H9 (cell line): ENCODE measurements around the gene RAB26. TPM values are rescaled to one million over a fixed set of nuclear protein-coding genes. Genes with fewer than 3 reads are reported as not detected.

Experiments used
- DNase-seq: peaks from one replicate; pipeline ENCODE4 v3.0.0-alpha.2; 2017
- H2AFZ ChIP-seq: one replicate; pipeline ENCODE4 v1.6.1; 2013; ENCODE audit warnings: mild to moderate bottlenecking, low read length, control low read depth, moderate library complexity
- H2AK5ac ChIP-seq: 2 replicates; pipeline ENCODE4 v1.6.1; 2013; ENCODE audit warnings: low read length, control low read depth, mixed read lengths; ENCODE audit not compliant: insufficient read length
- H2BK120ac ChIP-seq: one replicate; pipeline ENCODE4 v1.6.1; 2013; ENCODE audit warnings: low read depth, mild to moderate bottlenecking, low read length, control low read depth, inconsistent platforms; ENCODE audit not compliant: poor library complexity, severe bottlenecking
- H2BK12ac ChIP-seq: 2 replicates; pipeline ENCODE4 v1.6.1; 2013; ENCODE audit warnings: low read length, control low read depth, mixed read lengths, low read depth; ENCODE audit not compliant: insufficient read length
- H2BK15ac ChIP-seq: 2 replicates; pipeline ENCODE4 v1.6.1; 2013; ENCODE audit warnings: low read depth, low read length, control low read depth
- H2BK20ac ChIP-seq: one replicate; pipeline ENCODE4 v1.6.1; 2013; ENCODE audit warnings: low read depth, mild to moderate bottlenecking, low read length, control low read depth, inconsistent platforms; ENCODE audit not compliant: poor library complexity, severe bottlenecking
- H2BK5ac ChIP-seq: 2 replicates; pipeline ENCODE4 v1.6.1; 2013; ENCODE audit warnings: low read length, control low read depth, mixed read lengths; ENCODE audit not compliant: insufficient read length
- H3K14ac ChIP-seq: 2 replicates; pipeline ENCODE4 v1.6.1; 2013; ENCODE audit warnings: low read length, control low read depth; ENCODE audit not compliant: insufficient read depth
- H3K18ac ChIP-seq: 2 replicates; pipeline ENCODE4 v1.6.1; 2013; ENCODE audit warnings: low read depth, mild to moderate bottlenecking, mixed read lengths, low read length, control low read depth; ENCODE audit not compliant: insufficient read length
- H3K23ac ChIP-seq: 2 replicates; pipeline ENCODE4 v1.6.1; 2013; ENCODE audit warnings: low read length, control low read depth, mixed read lengths, low read depth; ENCODE audit not compliant: insufficient read length
- H3K23me2 ChIP-seq: 2 replicates; pipeline ENCODE4 v1.6.1; 2013; ENCODE audit warnings: low read depth, mild to moderate bottlenecking, mixed read lengths, low read length, control low read depth; ENCODE audit not compliant: insufficient read length, poor library complexity, severe bottlenecking
- H3K27ac ChIP-seq: 2 replicates; pipeline ENCODE4 v1.5.1; 2013; ENCODE audit warnings: low read length, control low read depth, mixed read lengths, low read depth; ENCODE audit not compliant: insufficient read length
- H3K27me3 ChIP-seq: 2 replicates; pipeline ENCODE4 v1.6.1; 2013; ENCODE audit warnings: low read length, control low read depth, inconsistent platforms; ENCODE audit not compliant: insufficient read depth
- H3K4ac ChIP-seq: 2 replicates; pipeline ENCODE4 v1.6.1; 2013; ENCODE audit warnings: low read depth, mild to moderate bottlenecking, control low read depth, inconsistent platforms, low read length, moderate library complexity
- H3K4me1 ChIP-seq: 2 replicates; pipeline ENCODE4 v1.6.1; 2013; ENCODE audit warnings: low read length, control low read depth, inconsistent platforms; ENCODE audit not compliant: insufficient read depth
- H3K4me2 ChIP-seq: 2 replicates; pipeline ENCODE4 v1.6.1; 2013; ENCODE audit warnings: low read length, control low read depth, mixed read lengths; ENCODE audit not compliant: insufficient read length, insufficient read depth
- H3K56ac ChIP-seq: 2 replicates; pipeline ENCODE4 v1.6.1; 2013; ENCODE audit warnings: low read depth, mild to moderate bottlenecking, mixed read lengths, low read length, control low read depth; ENCODE audit not compliant: insufficient read length
- H3K79me1 ChIP-seq: 2 replicates; pipeline ENCODE4 v1.6.1; 2013; ENCODE audit warnings: low read depth, mild to moderate bottlenecking, moderate library complexity, low read length, control low read depth, inconsistent platforms; ENCODE audit not compliant: insufficient read depth, poor library complexity, severe bottlenecking
- H3K79me2 ChIP-seq: 2 replicates; pipeline ENCODE4 v1.6.1; 2013; ENCODE audit warnings: low read length, control low read depth, inconsistent platforms; ENCODE audit not compliant: insufficient read depth
- H3K9ac ChIP-seq: 2 replicates; pipeline ENCODE4 v1.6.1; 2013; ENCODE audit warnings: low read length, control low read depth, mixed read lengths; ENCODE audit not compliant: insufficient read length; ENCODE audit errors: extremely low read depth
- H3K9me3 ChIP-seq: one replicate; pipeline ENCODE4 v1.6.1; 2013; ENCODE audit warnings: low read depth, low read length, inconsistent platforms; ENCODE audit not compliant: control insufficient read depth
- H3T11ph ChIP-seq: one replicate; pipeline ENCODE4 v1.6.1; 2013; ENCODE audit warnings: mild to moderate bottlenecking, low read length, control low read depth, inconsistent platforms
- H4K20me1 ChIP-seq: one replicate; pipeline ENCODE4 v1.6.1; 2013; ENCODE audit not compliant: control insufficient read depth, insufficient read length, insufficient read depth
- H4K5ac ChIP-seq: 2 replicates; pipeline ENCODE4 v1.6.1; 2013; ENCODE audit warnings: low read depth, mild to moderate bottlenecking, mixed read lengths, low read length, control low read depth; ENCODE audit not compliant: insufficient read length
- H4K8ac ChIP-seq: replicated peaks from 2 replicates; pipeline ENCODE4 v1.6.1; 2013; ENCODE audit warnings: low read length, control low read depth, mixed read lengths, low read depth; ENCODE audit not compliant: insufficient read length
- H4K91ac ChIP-seq: 2 replicates; pipeline ENCODE4 v1.6.1; 2013; ENCODE audit warnings: low read depth, mild to moderate bottlenecking, moderate library complexity, mixed read lengths, low read length, control low read depth; ENCODE audit not compliant: insufficient read length
- H3K27ac Mint-ChIP-seq, 3 experiments: 2 replicates in 2 of 3; 3 replicates in 1 of 3; pipeline ENCODE4 v1.8.0; 2020 to 2021; ENCODE audit warnings: mixed read lengths in 3 of 3, mild to moderate bottlenecking in 1 of 3, moderate library complexity in 1 of 3
- H3K27me3 Mint-ChIP-seq: 2 replicates; pipeline ENCODE4 v1.8.0; 2021; ENCODE audit warnings: low read depth, mild to moderate bottlenecking, moderate library complexity, mixed read lengths
- H3K36me3 Mint-ChIP-seq, 3 experiments: 2 replicates in 2 of 3; 3 replicates in 1 of 3; pipeline ENCODE4 v1.8.0; 2020 to 2021; ENCODE audit warnings: low read depth in 3 of 3, mixed read lengths in 3 of 3; ENCODE audit not compliant: insufficient read depth in 1 of 3
- H3K4me1 Mint-ChIP-seq, 2 experiments: 2 replicates each; pipeline ENCODE4 v1.8.0; 2020; ENCODE audit warnings: mixed read lengths in 2 of 2
- H3K4me3 Mint-ChIP-seq, 2 experiments: 2 replicates in 1 of 2; 3 replicates in 1 of 2; pipeline ENCODE4 v1.8.0; 2020 to 2021; ENCODE audit warnings: mild to moderate bottlenecking in 2 of 2, mixed read lengths in 2 of 2, moderate library complexity in 1 of 2
- H3K9me3 Mint-ChIP-seq, 2 experiments: 2 replicates in 1 of 2; 3 replicates in 1 of 2; pipeline ENCODE4 v1.8.0; 2020; ENCODE audit warnings: mild to moderate bottlenecking in 2 of 2, mixed read lengths in 2 of 2, moderate library complexity in 1 of 2
- CTCF ChIP-seq: fragments of 200-600 bp; sonication (generic); conservative IDR thresholded peaks from 3 replicates; pipeline ENCODE4 v1.8.0; 2021; ENCODE audit warnings: antibody characterized with exemption, mild to moderate bottlenecking
- WGBS: extraction: QIAGEN DNeasy Blood & Tissue Kit; methylation state at CpG from one replicate; pipeline ENCODE4 v1.1.7; 2013; ENCODE audit warnings: missing lambda C conversion rate, low lambda C conversion rate, mixed read lengths; ENCODE audit not compliant: insufficient read length; ENCODE audit errors: extremely low coverage; 5-methylcytosine and 5-hydroxymethylcytosine counted together
- total RNA-seq: library from RNA; stranded (reverse); gene quantifications from 2 replicates; pipeline ENCODE4 v1.2.1, GENCODE V29; 2021

RAB26 gene
- total RNA-seq, 1 experiment from 2014 or later: 2.4 TPM

GRCh38 chr16:2194852-2195321, 46.5 kb downstream of the RAB26 start:
- no CpG with 5 or more reads among the region's 10 CpGs for WGBS
- Histone ChIP-seq H2AK5ac (no peak overlapping the region), H2AFZ (no peak overlapping the region), H3K27me3 (peaks cover 8% of the 10 kb centered on the region; the same call in 1 of the 2 replicates), H3K56ac (no peak overlapping the region), H3K14ac (no peak overlapping the region), H3K23me2 (peaks cover 7% of the 10 kb centered on the region), H3K79me2 (no peaks in the 10 kb centered on the region), H3K18ac (no peak overlapping the region), H3K9me3 (no peaks in the 10 kb centered on the region), H3K4ac (no peak overlapping the region), H3K9ac (no peak overlapping the region), H2BK20ac (no peak overlapping the region), H3K27ac (no peak overlapping the region), H3T11ph (no peak overlapping the region), H2BK15ac (no peak overlapping the region), H3K4me1 (no peaks in the 10 kb centered on the region), H2BK12ac (no peak overlapping the region), H3K4me2 (peak overlapping the region; percentile 42), H4K91ac (no peak overlapping the region), H3K23ac (no peak overlapping the region), H3K79me1 (no peaks in the 10 kb centered on the region), H4K8ac (no peak overlapping the region), H2BK120ac (no peak overlapping the region), H2BK5ac (no peak overlapping the region), H4K5ac (no peak overlapping the region), H4K20me1 (no peaks in the 10 kb centered on the region)
- Mint-ChIP-seq H3K36me3 (no peaks in the 10 kb centered on the region), H3K27me3 (peaks cover 31% of the 10 kb centered on the region), H3K4me3 (peak overlapping the region; percentile 58 to 83), H3K27ac (peak overlapping the region in 1 of 3 experiments; percentile 91; a peak in 2 of 7 replicates), H3K4me1 (peaks cover 4 to 6% of the 10 kb centered on the region in 2 experiments; a peak in 1 of 4 replicates), H3K9me3 (no peaks in the 10 kb centered on the region)
- peak; percentile 79 for TF ChIP-seq CTCF
- peak; percentile 86 for DNase-seq
